ENCODE measurements around the gene LYSMD3. TPM values are rescaled to one million over a fixed set of nuclear protein-coding genes. Genes with fewer than 3 reads are reported as not detected.

Gene LYSMD3
- total RNA-seq, 1 experiment from 2014 or later, result 15.3 TPM

DNA sequence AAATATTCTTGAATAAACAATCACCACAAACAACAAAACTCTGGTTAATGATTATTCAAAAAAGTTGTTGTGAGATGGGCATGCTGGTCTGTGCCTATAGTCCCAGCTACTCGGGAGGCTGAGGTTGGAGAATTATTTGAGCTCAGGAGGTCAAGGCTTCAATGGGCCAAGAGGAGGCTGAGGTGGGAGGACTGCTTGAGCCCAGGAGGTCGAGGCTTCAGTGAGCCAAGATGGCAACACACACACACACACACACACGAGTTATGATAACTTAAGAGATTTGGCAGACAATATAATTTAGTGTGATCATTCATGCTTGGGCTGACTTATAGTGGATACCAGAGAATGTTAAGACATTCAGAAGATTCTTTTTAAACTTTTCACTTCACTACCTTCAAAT is 14.9 kb downstream of the LYSMD3 start:
- TF ChIP-seq, protein P1, sequence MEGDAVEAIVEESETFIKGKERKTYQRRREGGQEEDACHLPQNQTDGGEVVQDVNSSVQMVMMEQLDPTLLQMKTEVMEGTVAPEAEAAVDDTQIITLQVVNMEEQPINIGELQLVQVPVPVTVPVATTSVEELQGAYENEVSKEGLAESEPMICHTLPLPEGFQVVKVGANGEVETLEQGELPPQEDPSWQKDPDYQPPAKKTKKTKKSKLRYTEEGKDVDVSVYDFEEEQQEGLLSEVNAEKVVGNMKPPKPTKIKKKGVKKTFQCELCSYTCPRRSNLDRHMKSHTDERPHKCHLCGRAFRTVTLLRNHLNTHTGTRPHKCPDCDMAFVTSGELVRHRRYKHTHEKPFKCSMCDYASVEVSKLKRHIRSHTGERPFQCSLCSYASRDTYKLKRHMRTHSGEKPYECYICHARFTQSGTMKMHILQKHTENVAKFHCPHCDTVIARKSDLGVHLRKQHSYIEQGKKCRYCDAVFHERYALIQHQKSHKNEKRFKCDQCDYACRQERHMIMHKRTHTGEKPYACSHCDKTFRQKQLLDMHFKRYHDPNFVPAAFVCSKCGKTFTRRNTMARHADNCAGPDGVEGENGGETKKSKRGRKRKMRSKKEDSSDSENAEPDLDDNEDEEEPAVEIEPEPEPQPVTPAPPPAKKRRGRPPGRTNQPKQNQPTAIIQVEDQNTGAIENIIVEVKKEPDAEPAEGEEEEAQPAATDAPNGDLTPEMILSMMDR (IDR thresholded peaks at IDR 0.05; ENCODE audit: insufficient read depth in 1 of 2, low read depth in 1 of 2, low read length in 1 of 2, severe bottlenecking in 1 of 2, unreplicated experiment in 1 of 2), result no peak
- H3K4me1 Mint-ChIP-seq (ENCODE audit: low read depth, unreplicated experiment), result peaks cover 15% of the 10 kb centered on the region
- Histone ChIP-seq H3K4me1 (0 out of 2 replicates have a peak, but pooled peaks cover 8% of the 10 kb centered on the region), H3K4me3 (ENCODE audit: low read depth, low read length) (no peak overlapping the region), H3K9me3 (no peaks in the 10 kb centered on the region), H3K36me3 (ENCODE audit: control insufficient read depth, insufficient read depth, low read length) (no peaks in the 10 kb centered on the region; the same call in 1 of the 2 replicates), H3K27me3 (replicated peaks; ENCODE audit: control insufficient read depth, insufficient read depth, low read length) (no peaks in the 10 kb centered on the region)
- intact Hi-C loops (cut with micrococcal nuclease; ENCODE audit: unreplicated experiment), result no loop called here
- no peak for DNase-seq
- H3K4me3 Mint-ChIP-seq (ENCODE audit: unreplicated experiment), result no peak overlapping the region
- ChIA-PET CTCF (no interaction called here), POLR2A (no interaction called here)
- H3K27me3 Mint-ChIP-seq (ENCODE audit: insufficient read depth, unreplicated experiment), result no peaks in the 10 kb centered on the region
- no TSS peak for BruUV-seq (replicated peaks)
- H3K27ac Mint-ChIP-seq (ENCODE audit: unreplicated experiment), result no peak overlapping the region
- peaks cover 12% of the 10 kb centered on the region for H3K36me3 Mint-ChIP-seq (ENCODE audit: insufficient read depth, unreplicated experiment)
- H3K9me3 Mint-ChIP-seq (ENCODE audit: unreplicated experiment), result no peaks in the 10 kb centered on the region

DNA sequence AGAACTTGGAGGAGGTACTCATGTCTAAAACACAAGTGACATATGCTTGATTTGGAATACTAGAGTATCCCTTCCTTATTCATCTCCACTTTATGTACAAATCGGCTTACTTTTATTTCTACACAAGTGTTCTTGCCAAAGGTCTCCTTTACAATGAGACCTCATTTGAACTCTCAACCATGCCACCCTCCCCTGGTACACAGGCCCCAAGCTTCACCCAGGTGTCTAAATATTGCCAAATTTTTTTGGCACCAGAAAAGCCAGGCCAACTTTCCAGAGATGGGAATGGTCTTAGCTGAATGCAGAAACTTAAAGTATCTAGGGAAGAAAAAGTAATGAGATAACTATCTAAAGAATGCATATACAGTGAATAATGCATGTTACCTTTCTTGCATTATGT is 18.9 kb downstream of the LYSMD3 start:
- H3K27me3 ChIP-seq (replicated peaks; ENCODE audit: control insufficient read depth, insufficient read depth, low read length), result no peaks in the 10 kb centered on the region
- H3K4me1 Mint-ChIP-seq (ENCODE audit: low read depth, unreplicated experiment), result peaks cover 15% of the 10 kb centered on the region
- ChIA-PET CTCF (interaction anchor here (0.6 kb wide), 1 partner anchor 8 kb away, joined by 3 read pairs; no protein-coding TSS in a partner anchor), POLR2A (no interaction called here)
- no peaks in the 10 kb centered on the region for H3K9me3 ChIP-seq
- 0 out of 2 replicates have a peak, but pooled peaks cover 15% of the 10 kb centered on the region for H3K4me1 ChIP-seq
- no peaks in the 10 kb centered on the region for H3K36me3 ChIP-seq (ENCODE audit: control insufficient read depth, insufficient read depth, low read length)
- H3K27me3 Mint-ChIP-seq (ENCODE audit: insufficient read depth, unreplicated experiment), result no peaks in the 10 kb centered on the region
- no peaks in the 10 kb centered on the region for H3K9me3 Mint-ChIP-seq (ENCODE audit: unreplicated experiment)
- intact Hi-C loops (cut with micrococcal nuclease; ENCODE audit: unreplicated experiment), result no loop called here
- no peak overlapping the region for H3K4me3 Mint-ChIP-seq (ENCODE audit: unreplicated experiment)
- TF ChIP-seq, protein P1 (IDR thresholded peaks at IDR 0.05; ENCODE audit: insufficient read depth in 1 of 2, low read depth in 1 of 2, low read length in 1 of 2, severe bottlenecking in 1 of 2, unreplicated experiment in 1 of 2), result no peak
- DNase-seq, result no peak
- no peaks in the 10 kb centered on the region for H3K36me3 Mint-ChIP-seq (ENCODE audit: insufficient read depth, unreplicated experiment)
- BruUV-seq (replicated peaks), result no TSS peak
- no peak overlapping the region for H3K27ac Mint-ChIP-seq (ENCODE audit: unreplicated experiment)
- no peak overlapping the region for H3K4me3 ChIP-seq (ENCODE audit: low read depth, low read length)

DNA sequence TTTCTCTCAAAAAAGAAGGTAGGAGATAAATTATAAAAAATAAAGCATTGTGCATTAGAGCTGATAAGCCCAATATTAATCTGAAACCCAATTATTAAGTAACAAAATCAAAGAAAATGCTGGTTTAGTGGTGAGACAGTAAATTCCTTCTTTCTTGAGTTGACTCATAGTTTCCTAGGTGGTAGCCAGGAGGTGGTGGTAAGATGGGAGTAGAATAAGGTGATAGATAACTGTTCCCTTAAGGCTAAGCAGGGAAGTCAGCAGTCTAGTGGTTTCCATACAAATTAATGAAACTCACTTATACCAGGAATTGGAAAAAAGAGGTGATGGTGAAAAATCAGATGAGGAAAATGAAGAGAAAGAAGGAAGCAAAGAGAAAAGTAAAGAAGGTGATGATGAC is 23.2 kb downstream of the LYSMD3 start:
- peaks cover 6% of the 10 kb centered on the region for H3K4me1 Mint-ChIP-seq (ENCODE audit: low read depth, unreplicated experiment)
- no peaks in the 10 kb centered on the region for H3K9me3 ChIP-seq
- POLR2A ChIA-PET, result no interaction called here
- H3K27ac Mint-ChIP-seq (ENCODE audit: unreplicated experiment), result no peak overlapping the region
- no peak overlapping the region for H3K4me3 Mint-ChIP-seq (ENCODE audit: unreplicated experiment)
- H3K4me3 ChIP-seq (ENCODE audit: low read depth, low read length), result no peak overlapping the region
- no peaks in the 10 kb centered on the region for H3K27me3 Mint-ChIP-seq (ENCODE audit: insufficient read depth, unreplicated experiment)
- H3K36me3 ChIP-seq (ENCODE audit: control insufficient read depth, insufficient read depth, low read length), result no peaks in the 10 kb centered on the region
- intact Hi-C loops (cut with micrococcal nuclease; ENCODE audit: unreplicated experiment), result no loop called here
- TF ChIP-seq, protein P1 (IDR thresholded peaks at IDR 0.05; ENCODE audit: insufficient read depth in 1 of 2, low read depth in 1 of 2, low read length in 1 of 2, severe bottlenecking in 1 of 2, unreplicated experiment in 1 of 2), result no peak
- no peaks in the 10 kb centered on the region for H3K36me3 Mint-ChIP-seq (ENCODE audit: insufficient read depth, unreplicated experiment)
- no peaks in the 10 kb centered on the region for H3K9me3 Mint-ChIP-seq (ENCODE audit: unreplicated experiment)
- no peaks in the 10 kb centered on the region for H3K27me3 ChIP-seq (replicated peaks; ENCODE audit: control insufficient read depth, insufficient read depth, low read length)
- H3K4me1 ChIP-seq, result 0 out of 2 replicates have a peak, but pooled peaks cover 7% of the 10 kb centered on the region
- DNase-seq, result no peak
- CTCF ChIA-PET, result no interaction called here
- no TSS peak for BruUV-seq (replicated peaks)

Data from Caco-2 (cell line).